Stimulated activated CD4-positive, alpha-beta T cell treated with anti-CD3 and anti-CD28 coated beads, Interleukin-1b, Interleukin-23, amount 100 ng/mL, for 48 hours (primary cell): ENCODE results near the gene KPNA6.

Experiments used
- DNase-seq: peaks from one replicate; pipeline ENCODE4 v3.0.0-alpha.2; 2020

Gene KPNA6

DNA sequence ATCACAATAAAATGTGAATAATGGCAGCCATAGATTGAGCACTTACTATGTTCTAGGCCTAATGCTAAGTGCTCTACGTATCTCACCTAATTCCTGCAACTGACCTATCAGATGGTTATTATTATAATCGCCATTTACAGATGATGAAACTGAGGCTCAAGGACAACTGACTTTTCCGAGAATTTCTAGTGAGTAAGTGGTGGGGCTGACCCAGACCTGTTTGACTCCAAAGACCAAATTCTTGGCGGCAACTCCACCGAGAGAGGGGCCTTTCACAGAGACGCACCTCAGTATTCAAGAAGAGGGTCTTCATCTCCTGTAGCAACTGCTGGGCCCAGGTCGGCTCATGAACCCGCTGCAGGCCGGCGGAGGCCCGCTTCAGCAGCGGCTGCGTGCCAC, 113.7 kb downstream of the KPNA6 start:
- no peak for DNase-seq

DNA sequence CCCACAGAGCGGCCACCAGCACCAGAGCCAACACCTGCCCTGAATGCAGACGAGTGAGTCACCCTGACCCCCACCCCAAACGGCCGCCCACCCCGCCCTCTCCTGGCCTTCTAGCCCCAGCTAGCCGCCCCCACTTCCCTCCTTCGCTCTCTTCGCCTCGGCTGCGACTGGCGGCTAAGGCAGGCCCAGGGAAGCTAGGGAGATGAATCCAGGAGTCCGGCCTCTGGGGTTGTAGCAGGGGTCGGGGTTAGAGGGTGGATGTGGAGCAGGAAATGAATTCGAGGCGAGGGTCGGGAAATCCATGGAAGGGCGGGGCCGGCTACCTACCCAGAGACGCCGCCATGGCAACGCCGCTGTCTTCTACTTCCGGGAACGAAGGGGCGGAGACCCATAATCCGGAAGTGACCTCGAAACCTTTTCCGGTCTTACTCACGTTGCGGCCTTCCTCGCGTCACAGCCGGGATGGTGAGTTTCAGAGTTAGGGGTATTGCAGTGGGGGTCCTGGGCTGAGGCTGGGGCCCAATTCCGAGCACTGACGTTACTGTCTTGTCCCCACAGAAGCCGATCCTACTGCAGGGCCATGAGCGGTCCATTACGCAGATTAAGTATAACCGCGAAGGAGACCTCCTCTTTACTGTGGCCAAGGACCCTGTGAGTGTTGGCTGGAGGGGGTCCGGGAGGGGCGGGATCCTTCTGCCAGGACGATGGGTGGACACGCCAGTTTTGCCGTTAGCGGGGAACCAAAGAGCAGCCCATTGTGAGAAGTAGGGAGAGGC, 114.3 kb downstream of the KPNA6 start, which contains the start of the genes EIF3I and TMEM234:
TSS of gene EIF3I (plus strand) at position 428 of the 776 bp plus-strand sequence. CDS start at position 463, 35 bp downstream.
TSS of gene TMEM234 (minus strand) at position 374 of the 776 bp plus-strand sequence. CDS start at position 343, 31 bp downstream.
- peak; percentile 91 for DNase-seq

DNA sequence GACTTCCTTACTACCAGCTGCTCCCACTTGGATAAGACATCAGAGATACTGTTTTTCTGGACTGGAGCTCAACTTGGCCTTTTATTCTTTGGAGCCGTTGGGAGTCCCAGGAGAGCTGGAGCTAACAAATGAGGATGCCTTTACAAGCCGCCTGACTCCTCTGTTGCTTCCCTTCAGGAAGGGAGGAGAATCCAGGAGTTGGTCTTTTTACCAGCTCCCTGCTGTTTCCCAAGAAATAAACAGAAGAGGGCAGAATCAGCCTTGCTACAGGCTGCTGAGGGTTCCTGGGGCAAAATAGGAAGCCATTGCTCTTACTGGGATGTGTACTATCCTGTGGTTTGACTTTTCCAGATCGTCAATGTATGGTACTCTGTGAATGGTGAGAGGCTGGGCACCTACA, 115.8 kb downstream of the KPNA6 start:
- no peak for DNase-seq

DNA sequence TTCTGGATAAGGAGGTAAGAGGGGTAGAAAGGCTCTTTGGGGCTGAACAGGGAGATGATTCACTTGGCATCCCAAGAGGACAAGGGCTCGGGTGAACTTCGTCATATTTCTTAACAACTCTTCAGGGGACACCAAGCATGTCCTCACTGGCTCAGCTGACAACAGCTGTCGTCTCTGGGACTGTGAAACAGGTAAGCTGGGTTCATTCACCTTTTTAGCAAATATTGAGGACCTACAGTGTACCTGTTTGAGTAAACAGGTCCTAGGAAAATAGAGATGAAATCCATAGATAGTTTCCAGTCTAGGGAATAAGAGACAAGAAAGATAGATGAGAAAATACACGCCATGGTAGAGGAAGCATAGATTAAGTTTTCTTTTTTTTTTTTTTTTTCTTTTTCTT, 116.4 kb downstream of the KPNA6 start:
- DNase-seq, result no peak
